Measurements from ENCODE around the gene MOSPD3. TPM values are rescaled to one million over a fixed set of nuclear protein-coding genes. Genes with fewer than 3 reads are reported as not detected.

MOSPD3 gene
- polyA plus RNA-seq, 1 donor from 2014 or later: 27.9 TPM

DNA sequence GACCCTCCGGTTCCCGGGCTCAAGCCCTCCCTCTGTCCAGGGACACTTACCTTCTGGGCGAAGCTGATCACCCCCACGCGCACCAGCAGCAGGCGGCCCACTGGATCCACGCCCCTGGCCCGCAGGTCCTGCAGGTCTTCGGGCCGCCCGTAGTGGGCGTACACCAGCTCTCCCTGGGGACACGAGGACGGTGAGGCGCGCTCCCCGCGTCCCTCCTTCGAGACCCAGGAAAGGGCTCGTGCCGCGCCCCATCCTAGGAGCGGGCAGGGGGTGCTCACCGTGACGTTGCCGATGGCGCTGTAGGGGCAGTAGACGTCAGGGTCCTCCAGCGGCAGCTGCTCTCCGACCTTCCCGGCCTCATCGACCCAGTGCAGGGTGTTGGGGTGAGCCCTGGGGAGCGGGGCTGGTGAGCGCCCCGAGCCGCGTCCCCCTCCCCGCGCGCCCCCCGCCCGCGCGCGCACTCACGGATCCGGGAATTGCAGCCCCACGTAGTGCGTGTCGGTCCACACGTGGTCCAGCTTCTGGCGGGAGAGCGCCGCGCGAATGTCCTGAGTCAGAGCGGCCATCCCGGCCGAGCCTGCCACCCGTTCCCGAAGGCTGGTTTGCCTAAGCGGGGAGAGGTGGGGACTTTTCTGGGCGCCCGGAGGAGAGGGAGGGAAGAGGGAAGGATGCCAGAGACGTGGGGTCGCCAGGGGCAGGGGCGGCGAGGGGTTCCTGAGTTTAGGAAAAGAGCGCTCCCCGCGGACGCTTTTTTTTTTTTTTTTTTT, 20.8 kb downstream of the MOSPD3 start:
- Histone ChIP-seq H3K9ac (ENCODE audit: low read length) (no peak overlapping the region), H3K36me3 (ENCODE audit: insufficient read depth, low read length) (no peaks in the 10 kb centered on the region), H4K20me1 (ENCODE audit: insufficient read depth) (no peaks in the 10 kb centered on the region), H3K9me2 (ENCODE audit: insufficient read depth, low read length) (no peaks in the 10 kb centered on the region), H3K4me3 (ENCODE audit: low read length) (peak overlapping the region; percentile 60), H3K4me2 (ENCODE audit: low read length) (no peak overlapping the region), H3F3A (ENCODE audit: insufficient read depth, low read length, poor library complexity, severe bottlenecking) (no peaks in the 10 kb centered on the region), H3K27ac (ENCODE audit: low read length) (no peak overlapping the region), H3K79me2 (replicated peaks; ENCODE audit: insufficient read depth, low read length) (no peaks in the 10 kb centered on the region), H2AFZ (ENCODE audit: low read depth, low read length) (no peak overlapping the region), H3K9me3 (ENCODE audit: low read length) (no peaks in the 10 kb centered on the region), H3K27me3 (ENCODE audit: insufficient read depth, low read depth, low read length) (peaks cover 33% of the 10 kb centered on the region)
- TF ChIP-seq EP300 (conservative IDR thresholded peaks at IDR 0.05; ENCODE audit: poor library complexity, severe bottlenecking): no peak
- TF ChIP-seq, protein P1, sequence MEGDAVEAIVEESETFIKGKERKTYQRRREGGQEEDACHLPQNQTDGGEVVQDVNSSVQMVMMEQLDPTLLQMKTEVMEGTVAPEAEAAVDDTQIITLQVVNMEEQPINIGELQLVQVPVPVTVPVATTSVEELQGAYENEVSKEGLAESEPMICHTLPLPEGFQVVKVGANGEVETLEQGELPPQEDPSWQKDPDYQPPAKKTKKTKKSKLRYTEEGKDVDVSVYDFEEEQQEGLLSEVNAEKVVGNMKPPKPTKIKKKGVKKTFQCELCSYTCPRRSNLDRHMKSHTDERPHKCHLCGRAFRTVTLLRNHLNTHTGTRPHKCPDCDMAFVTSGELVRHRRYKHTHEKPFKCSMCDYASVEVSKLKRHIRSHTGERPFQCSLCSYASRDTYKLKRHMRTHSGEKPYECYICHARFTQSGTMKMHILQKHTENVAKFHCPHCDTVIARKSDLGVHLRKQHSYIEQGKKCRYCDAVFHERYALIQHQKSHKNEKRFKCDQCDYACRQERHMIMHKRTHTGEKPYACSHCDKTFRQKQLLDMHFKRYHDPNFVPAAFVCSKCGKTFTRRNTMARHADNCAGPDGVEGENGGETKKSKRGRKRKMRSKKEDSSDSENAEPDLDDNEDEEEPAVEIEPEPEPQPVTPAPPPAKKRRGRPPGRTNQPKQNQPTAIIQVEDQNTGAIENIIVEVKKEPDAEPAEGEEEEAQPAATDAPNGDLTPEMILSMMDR (IDR thresholded peaks at IDR 0.05; ENCODE audit: poor library complexity, severe bottlenecking): peak; percentile 32

DNA sequence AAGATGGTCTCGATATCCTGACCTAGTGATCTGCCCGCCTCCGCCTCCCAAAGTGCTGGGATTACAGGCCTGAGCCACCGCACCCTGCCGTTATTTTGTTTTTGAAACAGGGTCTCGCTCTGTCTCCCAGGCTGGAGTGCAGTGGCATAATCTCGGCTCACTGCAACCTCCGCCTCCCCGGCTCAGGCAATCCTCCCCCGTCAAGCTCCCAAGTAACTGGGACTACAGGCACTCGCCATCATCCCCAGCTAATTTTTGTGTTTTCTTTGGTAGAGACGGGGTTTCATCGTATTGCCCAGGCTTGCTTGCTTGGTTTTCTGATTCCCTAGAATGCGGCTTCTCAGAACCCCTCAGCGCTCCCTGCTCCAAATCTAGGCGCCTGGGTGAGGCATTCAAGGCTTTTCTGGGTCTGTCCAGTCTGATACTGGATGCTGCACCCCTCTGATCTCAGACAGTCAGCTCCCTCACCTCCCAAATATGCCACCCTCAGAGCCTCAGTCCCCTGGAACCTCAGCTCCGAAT, 27.7 kb downstream of the MOSPD3 start:
- Histone ChIP-seq H2AFZ (ENCODE audit: low read depth, low read length) (no peak overlapping the region), H3K9ac (ENCODE audit: low read length) (no peak overlapping the region), H3K9me2 (ENCODE audit: insufficient read depth, low read length) (no peaks in the 10 kb centered on the region), H3F3A (ENCODE audit: insufficient read depth, low read length, poor library complexity, severe bottlenecking) (no peaks in the 10 kb centered on the region), H3K27me3 (ENCODE audit: insufficient read depth, low read depth, low read length) (no peaks in the 10 kb centered on the region), H3K27ac (ENCODE audit: low read length) (no peak overlapping the region), H3K9me3 (ENCODE audit: low read length) (no peaks in the 10 kb centered on the region), H3K4me2 (ENCODE audit: low read length) (no peak overlapping the region), H3K79me2 (replicated peaks; ENCODE audit: insufficient read depth, low read length) (no peaks in the 10 kb centered on the region), H3K4me3 (ENCODE audit: low read length) (no peak overlapping the region), H4K20me1 (ENCODE audit: insufficient read depth) (no peaks in the 10 kb centered on the region), H3K36me3 (ENCODE audit: insufficient read depth, low read length) (no peaks in the 10 kb centered on the region)
- TF ChIP-seq RAD21 (conservative IDR thresholded peaks at IDR 0.05) (no peak), TAF1 (IDR thresholded peaks at IDR 0.05; ENCODE audit: low read depth) (no peak), SMC3 (conservative IDR thresholded peaks at IDR 0.05; ENCODE audit: poor library complexity) (no peak), EZH2 (IDR thresholded peaks at IDR 0.05; ENCODE audit: borderline replicate concordance, insufficient read depth, low read length, poor library complexity, severe bottlenecking) (no peak), POLR2AphosphoS5 (IDR thresholded peaks at IDR 0.05) (no peak), EP300 (conservative IDR thresholded peaks at IDR 0.05; ENCODE audit: poor library complexity, severe bottlenecking) (no peak), MXI1 (conservative IDR thresholded peaks at IDR 0.05; ENCODE audit: poor library complexity, severe bottlenecking) (no peak)
- TF ChIP-seq, protein P2, sequence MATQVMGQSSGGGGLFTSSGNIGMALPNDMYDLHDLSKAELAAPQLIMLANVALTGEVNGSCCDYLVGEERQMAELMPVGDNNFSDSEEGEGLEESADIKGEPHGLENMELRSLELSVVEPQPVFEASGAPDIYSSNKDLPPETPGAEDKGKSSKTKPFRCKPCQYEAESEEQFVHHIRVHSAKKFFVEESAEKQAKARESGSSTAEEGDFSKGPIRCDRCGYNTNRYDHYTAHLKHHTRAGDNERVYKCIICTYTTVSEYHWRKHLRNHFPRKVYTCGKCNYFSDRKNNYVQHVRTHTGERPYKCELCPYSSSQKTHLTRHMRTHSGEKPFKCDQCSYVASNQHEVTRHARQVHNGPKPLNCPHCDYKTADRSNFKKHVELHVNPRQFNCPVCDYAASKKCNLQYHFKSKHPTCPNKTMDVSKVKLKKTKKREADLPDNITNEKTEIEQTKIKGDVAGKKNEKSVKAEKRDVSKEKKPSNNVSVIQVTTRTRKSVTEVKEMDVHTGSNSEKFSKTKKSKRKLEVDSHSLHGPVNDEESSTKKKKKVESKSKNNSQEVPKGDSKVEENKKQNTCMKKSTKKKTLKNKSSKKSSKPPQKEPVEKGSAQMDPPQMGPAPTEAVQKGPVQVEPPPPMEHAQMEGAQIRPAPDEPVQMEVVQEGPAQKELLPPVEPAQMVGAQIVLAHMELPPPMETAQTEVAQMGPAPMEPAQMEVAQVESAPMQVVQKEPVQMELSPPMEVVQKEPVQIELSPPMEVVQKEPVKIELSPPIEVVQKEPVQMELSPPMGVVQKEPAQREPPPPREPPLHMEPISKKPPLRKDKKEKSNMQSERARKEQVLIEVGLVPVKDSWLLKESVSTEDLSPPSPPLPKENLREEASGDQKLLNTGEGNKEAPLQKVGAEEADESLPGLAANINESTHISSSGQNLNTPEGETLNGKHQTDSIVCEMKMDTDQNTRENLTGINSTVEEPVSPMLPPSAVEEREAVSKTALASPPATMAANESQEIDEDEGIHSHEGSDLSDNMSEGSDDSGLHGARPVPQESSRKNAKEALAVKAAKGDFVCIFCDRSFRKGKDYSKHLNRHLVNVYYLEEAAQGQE (IDR thresholded peaks at IDR 0.05; ENCODE audit: borderline replicate concordance): no peak
- TF ChIP-seq, protein P1 (IDR thresholded peaks at IDR 0.05; ENCODE audit: poor library complexity, severe bottlenecking): no peak
